ENCODE measurements around the gene CCT4.

GRCh38 chr2:61887717-61888266, 664 bp downstream of the CCT4 start:
- TF ChIP-seq TFCP2L1 (CRISPR knock-in tag; IDR thresholded peaks at IDR 0.05) (no peak), CTCF (IDR thresholded peaks at IDR 0.05) (no peak), POLR2A (IDR thresholded peaks at IDR 0.05; ENCODE audit: low read length) (no peak), RFX5 (IDR thresholded peaks at IDR 0.05) (no peak), HDAC2 (IDR thresholded peaks at IDR 0.05) (no peak), RAD21 (conservative IDR thresholded peaks at IDR 0.05 in 1 of 2, IDR thresholded peaks at IDR 0.05 in 1 of 2) (no peak), EP300 (IDR thresholded peaks at IDR 0.05) (no peak), SREBF2 (IDR thresholded peaks at IDR 0.05) (no peak), ZSCAN20 (CRISPR knock-in tag; IDR thresholded peaks at IDR 0.05) (no peak), ELK1 (IDR thresholded peaks at IDR 0.05; ENCODE audit: low read depth, low read length) (no peak), CHD2 (IDR thresholded peaks at IDR 0.05; ENCODE audit: low read length, partially characterized antibody) (no peak), RNF2 (IDR thresholded peaks at IDR 0.05; ENCODE audit: borderline replicate concordance, low read depth) (no peak)
- TF ChIP-seq, protein P1, sequence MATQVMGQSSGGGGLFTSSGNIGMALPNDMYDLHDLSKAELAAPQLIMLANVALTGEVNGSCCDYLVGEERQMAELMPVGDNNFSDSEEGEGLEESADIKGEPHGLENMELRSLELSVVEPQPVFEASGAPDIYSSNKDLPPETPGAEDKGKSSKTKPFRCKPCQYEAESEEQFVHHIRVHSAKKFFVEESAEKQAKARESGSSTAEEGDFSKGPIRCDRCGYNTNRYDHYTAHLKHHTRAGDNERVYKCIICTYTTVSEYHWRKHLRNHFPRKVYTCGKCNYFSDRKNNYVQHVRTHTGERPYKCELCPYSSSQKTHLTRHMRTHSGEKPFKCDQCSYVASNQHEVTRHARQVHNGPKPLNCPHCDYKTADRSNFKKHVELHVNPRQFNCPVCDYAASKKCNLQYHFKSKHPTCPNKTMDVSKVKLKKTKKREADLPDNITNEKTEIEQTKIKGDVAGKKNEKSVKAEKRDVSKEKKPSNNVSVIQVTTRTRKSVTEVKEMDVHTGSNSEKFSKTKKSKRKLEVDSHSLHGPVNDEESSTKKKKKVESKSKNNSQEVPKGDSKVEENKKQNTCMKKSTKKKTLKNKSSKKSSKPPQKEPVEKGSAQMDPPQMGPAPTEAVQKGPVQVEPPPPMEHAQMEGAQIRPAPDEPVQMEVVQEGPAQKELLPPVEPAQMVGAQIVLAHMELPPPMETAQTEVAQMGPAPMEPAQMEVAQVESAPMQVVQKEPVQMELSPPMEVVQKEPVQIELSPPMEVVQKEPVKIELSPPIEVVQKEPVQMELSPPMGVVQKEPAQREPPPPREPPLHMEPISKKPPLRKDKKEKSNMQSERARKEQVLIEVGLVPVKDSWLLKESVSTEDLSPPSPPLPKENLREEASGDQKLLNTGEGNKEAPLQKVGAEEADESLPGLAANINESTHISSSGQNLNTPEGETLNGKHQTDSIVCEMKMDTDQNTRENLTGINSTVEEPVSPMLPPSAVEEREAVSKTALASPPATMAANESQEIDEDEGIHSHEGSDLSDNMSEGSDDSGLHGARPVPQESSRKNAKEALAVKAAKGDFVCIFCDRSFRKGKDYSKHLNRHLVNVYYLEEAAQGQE (IDR thresholded peaks at IDR 0.05), result no peak
- TF ChIP-seq, protein P2, sequence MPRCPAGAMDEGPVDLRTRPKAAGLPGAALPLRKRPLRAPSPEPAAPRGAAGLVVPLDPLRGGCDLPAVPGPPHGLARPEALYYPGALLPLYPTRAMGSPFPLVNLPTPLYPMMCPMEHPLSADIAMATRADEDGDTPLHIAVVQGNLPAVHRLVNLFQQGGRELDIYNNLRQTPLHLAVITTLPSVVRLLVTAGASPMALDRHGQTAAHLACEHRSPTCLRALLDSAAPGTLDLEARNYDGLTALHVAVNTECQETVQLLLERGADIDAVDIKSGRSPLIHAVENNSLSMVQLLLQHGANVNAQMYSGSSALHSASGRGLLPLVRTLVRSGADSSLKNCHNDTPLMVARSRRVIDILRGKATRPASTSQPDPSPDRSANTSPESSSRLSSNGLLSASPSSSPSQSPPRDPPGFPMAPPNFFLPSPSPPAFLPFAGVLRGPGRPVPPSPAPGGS (IDR thresholded peaks at IDR 0.05), result no peak
